Activated CD4-positive, alpha-beta T cell treated with anti-CD3 and anti-CD28 coated beads, Interleukin-2, amount 50 U/mL, for 1 hour (primary cell): ENCODE results near the gene CAPN3.

Experiments used
- DNase-seq: peaks from one replicate; pipeline ENCODE4 v3.0.0-alpha.2; 2020

CAPN3 gene

GRCh38 chr15:42358141-42358540 lies 1.2 kb upstream of the CAPN3 start:
- no peak for DNase-seq

- DNase-seq = no peak
Observed at GRCh38 chr15:42359985-42360384, 684 bp downstream of the CAPN3 start.

- DNase-seq = no peak
Observed at GRCh38 chr15:42360535-42361112, 1.3 kb downstream of the CAPN3 start.

- no peak for DNase-seq
Observed at GRCh38 chr15:42363487-42363886, 4.2 kb downstream of the CAPN3 start.

- DNase-seq = no peak
Observed at GRCh38 chr15:42363942-42364341, 4.6 kb downstream of the CAPN3 start.

- no peak for DNase-seq
Observed at GRCh38 chr15:42364529-42364928, 5.2 kb downstream of the CAPN3 start.

- no peak for DNase-seq
Observed at GRCh38 chr15:42365921-42366550, 6.7 kb downstream of the CAPN3 start.

GRCh38 chr15:42367041-42367440 lies 7.7 kb downstream of the CAPN3 start:
- DNase-seq = no peak

GRCh38 chr15:42368096-42368495 lies 8.8 kb downstream of the CAPN3 start:
- no peak for DNase-seq

GRCh38 chr15:42371096-42371495 lies 11.8 kb downstream of the CAPN3 start:
- DNase-seq = no peak

GRCh38 chr15:42373274-42373673 lies 14.0 kb downstream of the CAPN3 start:
- DNase-seq = no peak

GRCh38 chr15:42373936-42374335 lies 14.6 kb downstream of the CAPN3 start:
- no peak for DNase-seq

- no peak for DNase-seq
Observed at GRCh38 chr15:42374810-42375209, 15.5 kb downstream of the CAPN3 start.

- DNase-seq = no peak
Observed at GRCh38 chr15:42375252-42375651, 16.0 kb downstream of the CAPN3 start.

- DNase-seq = no peak
Observed at GRCh38 chr15:42375941-42376340, 16.6 kb downstream of the CAPN3 start.

GRCh38 chr15:42378011-42378410 lies 18.7 kb downstream of the CAPN3 start:
- DNase-seq = no peak

- DNase-seq = no peak
Observed at GRCh38 chr15:42384597-42384996, 25.3 kb downstream of the CAPN3 start.

GRCh38 chr15:42385206-42385979 lies 26.1 kb downstream of the CAPN3 start:
- no peak for DNase-seq

- no peak for DNase-seq
Observed at GRCh38 chr15:42385980-42386700, 26.8 kb downstream of the CAPN3 start.

- DNase-seq = no peak
Observed at GRCh38 chr15:42387603-42388002, 28.3 kb downstream of the CAPN3 start.

- no peak for DNase-seq
Observed at GRCh38 chr15:42392309-42393024, 33.2 kb downstream of the CAPN3 start.

- no peak for DNase-seq
Observed at GRCh38 chr15:42394106-42394505, 34.8 kb downstream of the CAPN3 start.

- no peak for DNase-seq
Observed at GRCh38 chr15:42395838-42396237, 36.5 kb downstream of the CAPN3 start.
